ENCODE data around the gene INPP5F.

INPP5F gene, protein sequence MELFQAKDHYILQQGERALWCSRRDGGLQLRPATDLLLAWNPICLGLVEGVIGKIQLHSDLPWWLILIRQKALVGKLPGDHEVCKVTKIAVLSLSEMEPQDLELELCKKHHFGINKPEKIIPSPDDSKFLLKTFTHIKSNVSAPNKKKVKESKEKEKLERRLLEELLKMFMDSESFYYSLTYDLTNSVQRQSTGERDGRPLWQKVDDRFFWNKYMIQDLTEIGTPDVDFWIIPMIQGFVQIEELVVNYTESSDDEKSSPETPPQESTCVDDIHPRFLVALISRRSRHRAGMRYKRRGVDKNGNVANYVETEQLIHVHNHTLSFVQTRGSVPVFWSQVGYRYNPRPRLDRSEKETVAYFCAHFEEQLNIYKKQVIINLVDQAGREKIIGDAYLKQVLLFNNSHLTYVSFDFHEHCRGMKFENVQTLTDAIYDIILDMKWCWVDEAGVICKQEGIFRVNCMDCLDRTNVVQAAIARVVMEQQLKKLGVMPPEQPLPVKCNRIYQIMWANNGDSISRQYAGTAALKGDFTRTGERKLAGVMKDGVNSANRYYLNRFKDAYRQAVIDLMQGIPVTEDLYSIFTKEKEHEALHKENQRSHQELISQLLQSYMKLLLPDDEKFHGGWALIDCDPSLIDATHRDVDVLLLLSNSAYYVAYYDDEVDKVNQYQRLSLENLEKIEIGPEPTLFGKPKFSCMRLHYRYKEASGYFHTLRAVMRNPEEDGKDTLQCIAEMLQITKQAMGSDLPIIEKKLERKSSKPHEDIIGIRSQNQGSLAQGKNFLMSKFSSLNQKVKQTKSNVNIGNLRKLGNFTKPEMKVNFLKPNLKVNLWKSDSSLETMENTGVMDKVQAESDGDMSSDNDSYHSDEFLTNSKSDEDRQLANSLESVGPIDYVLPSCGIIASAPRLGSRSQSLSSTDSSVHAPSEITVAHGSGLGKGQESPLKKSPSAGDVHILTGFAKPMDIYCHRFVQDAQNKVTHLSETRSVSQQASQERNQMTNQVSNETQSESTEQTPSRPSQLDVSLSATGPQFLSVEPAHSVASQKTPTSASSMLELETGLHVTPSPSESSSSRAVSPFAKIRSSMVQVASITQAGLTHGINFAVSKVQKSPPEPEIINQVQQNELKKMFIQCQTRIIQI

DNA sequence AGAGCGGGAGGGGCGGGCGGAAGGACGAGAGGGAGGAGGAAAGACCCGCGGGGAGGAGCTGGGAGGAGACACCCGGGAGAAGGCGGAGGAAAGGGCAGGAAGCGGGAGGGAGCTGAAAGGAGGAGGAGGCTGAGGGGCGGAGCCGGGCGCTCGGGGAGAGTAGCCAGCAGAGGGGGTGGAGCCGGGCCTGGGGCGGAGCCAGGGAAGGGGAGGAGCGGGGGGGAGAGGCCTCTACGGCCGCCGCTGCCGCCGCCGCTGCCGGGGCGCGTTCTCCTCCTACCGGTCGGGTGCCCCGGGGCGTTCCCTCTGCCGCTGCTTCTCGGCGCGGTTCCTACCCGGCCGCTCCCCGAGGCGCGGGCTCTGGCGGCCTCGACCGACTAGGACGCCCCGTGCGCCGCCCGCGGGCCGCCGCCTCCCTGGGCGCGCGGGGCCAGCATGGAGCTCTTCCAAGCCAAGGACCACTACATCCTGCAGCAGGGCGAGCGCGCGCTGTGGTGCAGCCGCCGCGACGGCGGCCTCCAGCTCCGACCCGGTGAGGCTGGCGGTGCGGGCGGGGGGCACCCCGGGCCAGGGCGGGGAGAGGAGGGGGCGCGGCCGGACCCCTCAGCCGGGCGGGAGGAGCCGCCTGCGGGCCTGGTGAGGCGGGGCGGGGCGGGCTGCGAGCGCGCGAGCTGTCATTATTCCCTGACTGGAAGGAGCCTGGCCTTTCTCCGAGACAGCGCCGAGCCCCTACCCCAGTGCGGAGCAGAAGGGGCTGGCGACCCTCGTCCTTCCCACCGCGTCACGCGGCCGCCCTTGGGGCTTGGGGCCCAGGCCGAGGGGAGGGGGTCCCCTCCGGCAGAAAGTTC lies at the start of gene INPP5F:
TSS of gene INPP5F (plus strand) at position 223 of the 848 bp plus-strand sequence. CDS start at position 436, 213 bp downstream.
- DNase-seq = peak; percentile 93 to 100 (median 99)
- intact Hi-C loops (cut with DNase I) = loop anchor here (2.0 to 10.0 kb wide), 2 partner anchors 39 to 131 kb away; partner anchors contain the start of gene TIAL1

- DNase-seq = no peak
- intact Hi-C loops (cut with DNase I) = no loop called here
These were observed 48.7 kb upstream of the INPP5F start for GRCh38 chr10:119677126-119677525.

- no peak for DNase-seq
- intact Hi-C loops (cut with DNase I) = no loop called here
These were observed 47.7 kb upstream of the INPP5F start for GRCh38 chr10:119677904-119678755.

- DNase-seq = no peak
- intact Hi-C loops (cut with DNase I) = no loop called here
These were observed 46.4 kb upstream of the INPP5F start for GRCh38 chr10:119679480-119679829.

- no peak for DNase-seq
- intact Hi-C loops (cut with DNase I) = loop anchor here (10.0 kb wide), 1 partner anchor 75 kb away; no protein-coding TSS in a partner anchor
These were observed 45.8 kb upstream of the INPP5F start for GRCh38 chr10:119680050-119680449.

DNA sequence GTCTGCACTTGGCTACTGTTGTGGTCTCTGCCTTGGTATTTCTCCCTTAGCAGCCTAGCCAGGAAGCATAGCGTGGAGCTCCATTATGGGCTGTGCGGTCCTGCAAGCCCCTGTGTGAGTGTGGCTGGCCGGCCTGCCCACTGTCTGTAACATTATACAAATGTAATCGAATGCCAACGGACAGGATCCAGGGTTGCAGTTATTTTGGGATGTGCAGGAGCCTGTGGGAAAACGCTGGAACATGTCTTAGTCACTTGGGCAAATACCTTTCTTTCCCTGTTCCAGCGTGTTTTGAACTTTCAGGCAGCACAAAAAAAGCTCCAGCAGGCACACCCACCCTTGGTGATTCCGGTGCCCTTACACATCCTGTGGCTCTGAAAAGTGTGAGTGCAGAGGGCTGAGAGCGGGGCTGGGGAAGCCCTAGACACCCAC lies 45.2 kb upstream of the INPP5F start:
- peak in 26 of 42 donors; percentile 14 to 80 (median 42) for DNase-seq
- intact Hi-C loops (cut with DNase I) = loop anchor here (10.0 kb wide), 1 partner anchor 74 kb away; no protein-coding TSS in a partner anchor

DNA sequence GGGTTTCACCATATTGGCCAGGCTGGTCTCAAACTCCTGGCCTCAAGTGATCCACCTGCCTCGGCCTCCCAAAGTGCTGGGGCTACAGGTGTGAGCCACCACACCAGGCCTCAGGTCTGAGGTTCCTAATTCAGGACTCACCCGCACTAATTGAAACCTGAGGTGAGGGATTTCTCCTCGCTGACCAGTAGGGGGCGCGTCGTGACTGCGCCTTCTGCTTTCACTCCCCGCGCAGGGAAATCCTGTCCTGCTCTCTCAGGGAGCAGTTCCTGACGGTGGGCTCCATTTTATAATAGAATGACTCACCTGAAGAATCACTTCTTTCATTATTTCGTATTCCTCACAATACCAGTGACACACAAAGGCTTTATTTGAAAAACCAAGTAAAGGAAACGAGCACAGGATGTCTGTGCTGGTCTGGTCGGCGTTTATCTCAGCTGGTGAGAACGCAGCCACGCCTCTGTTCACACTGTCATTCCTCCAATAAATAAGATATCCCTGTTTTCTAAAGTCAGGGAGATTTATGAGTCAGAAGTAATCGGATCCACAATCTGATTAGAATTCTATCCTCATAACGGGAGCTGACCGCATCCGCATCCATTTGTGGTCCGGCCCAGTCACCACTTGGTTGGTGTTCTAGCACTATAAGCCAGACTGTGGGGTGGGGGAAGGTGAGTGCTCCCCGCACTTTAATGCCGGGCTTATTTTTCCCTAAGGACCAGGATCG lies 39.2 kb upstream of the INPP5F start:
- DNase-seq = peak; percentile 58 to 93 (median 84)
- intact Hi-C loops (cut with DNase I) = loop anchor here (2.0 to 10.0 kb wide), 3 partner anchors 40 to 171 kb away; partner anchors contain the start of gene INPP5F

GRCh38 chr10:119687192-119688032 lies 38.4 kb upstream of the INPP5F start:
- intact Hi-C loops (cut with DNase I) = loop anchor here (2.0 to 10.0 kb wide), 3 partner anchors 39 to 170 kb away; partner anchors contain the start of gene INPP5F
- peak in 7 of 42 donors; percentile 14 to 53 (median 30) for DNase-seq

DNA sequence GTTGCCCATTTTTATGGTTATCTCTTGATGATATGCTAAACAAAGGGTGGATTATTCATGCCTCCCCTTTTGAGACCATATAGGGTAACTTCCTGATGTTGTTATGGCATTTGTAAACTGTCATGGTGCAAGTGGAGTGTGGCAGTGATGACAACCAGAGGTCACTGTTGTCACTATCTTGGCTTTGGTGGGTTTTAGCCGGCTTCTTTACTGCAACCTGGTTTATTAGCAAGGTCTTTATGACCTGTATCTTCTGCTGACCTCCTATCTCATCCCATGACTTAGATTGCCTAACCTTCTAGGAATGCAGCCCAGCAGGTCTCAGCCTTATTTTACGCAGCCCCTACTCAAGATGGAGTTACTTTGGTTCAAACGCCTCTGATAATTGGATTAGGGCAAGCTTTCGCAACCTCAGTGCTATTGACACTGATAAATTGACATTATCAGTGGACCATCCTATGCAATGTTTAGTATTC lies 37.8 kb upstream of the INPP5F start:
- intact Hi-C loops (cut with DNase I) = loop anchor here (5.0 to 10.0 kb wide), 2 partner anchors 67 to 169 kb away; no protein-coding TSS in a partner anchor
- no peak for DNase-seq

DNA sequence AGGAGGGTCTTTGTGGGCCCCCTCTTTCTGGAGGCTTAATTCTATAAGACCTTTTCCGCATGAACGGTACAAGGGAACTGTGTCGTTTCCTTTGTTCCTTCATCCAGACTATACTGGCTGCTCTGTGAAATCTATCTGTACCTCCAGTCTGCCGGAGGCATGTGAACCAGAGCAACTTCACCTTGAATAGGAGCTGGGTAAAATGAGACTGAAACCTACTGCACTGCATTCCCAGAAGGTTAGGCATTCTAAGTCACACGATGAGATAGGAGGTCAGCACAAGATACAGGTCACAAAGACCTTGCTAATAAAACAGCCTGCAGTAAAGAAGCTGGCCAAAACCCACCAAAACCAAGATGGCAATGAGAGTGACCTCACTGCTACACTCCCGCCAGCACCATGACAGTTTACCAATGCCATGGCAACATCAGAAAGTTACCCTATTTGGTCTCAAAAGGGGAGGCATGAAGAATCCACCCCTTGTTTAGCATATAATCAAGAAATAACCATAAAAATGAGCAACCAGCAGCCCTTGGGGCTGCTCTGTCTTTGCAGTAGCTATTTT lies 36.8 kb upstream of the INPP5F start:
- intact Hi-C loops (cut with DNase I) = loop anchor here (5.0 to 10.0 kb wide), 2 partner anchors 66 to 168 kb away; no protein-coding TSS in a partner anchor
- no peak for DNase-seq

- DNase-seq = no peak
- intact Hi-C loops (cut with DNase I) = loop anchor here (10.0 kb wide), 1 partner anchor 643 kb away; no protein-coding TSS in a partner anchor
These were observed 34.1 kb upstream of the INPP5F start for GRCh38 chr10:119691726-119692125.

DNA sequence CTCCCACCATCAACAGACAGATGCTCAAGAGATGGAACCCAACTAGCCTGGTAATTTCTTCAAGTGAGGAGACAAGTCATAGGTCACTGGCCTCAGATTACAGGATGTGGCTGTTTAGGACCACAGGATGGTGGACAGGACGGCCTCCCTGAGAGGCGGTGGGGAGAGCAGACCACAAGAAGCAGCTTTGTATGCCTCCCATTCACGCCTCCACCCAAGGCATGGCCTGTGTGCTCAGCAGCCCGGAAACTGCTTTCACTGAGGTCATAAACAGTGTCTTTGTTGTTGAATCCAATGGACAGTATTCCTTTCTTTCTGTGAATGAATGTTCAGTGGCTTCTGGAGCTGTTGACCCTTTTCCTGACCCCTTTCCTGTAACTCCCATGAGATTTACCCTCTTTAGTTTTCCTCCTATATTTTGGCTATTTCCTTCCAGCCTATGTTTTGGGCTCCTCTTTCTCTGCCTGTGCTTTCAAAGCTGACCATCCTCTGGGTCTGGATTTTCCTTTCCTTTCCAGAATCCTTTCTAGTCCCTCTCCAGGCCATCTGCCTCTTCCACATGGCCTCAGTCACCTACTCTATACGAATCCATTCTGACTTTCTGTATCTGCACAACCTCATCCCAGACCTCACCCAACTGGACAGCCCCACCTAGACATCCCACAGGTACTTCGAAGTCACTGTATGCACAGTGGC lies 32.4 kb upstream of the INPP5F start:
- DNase-seq = peak in 31 of 42 donors; percentile 20 to 80 (median 53)

DNA sequence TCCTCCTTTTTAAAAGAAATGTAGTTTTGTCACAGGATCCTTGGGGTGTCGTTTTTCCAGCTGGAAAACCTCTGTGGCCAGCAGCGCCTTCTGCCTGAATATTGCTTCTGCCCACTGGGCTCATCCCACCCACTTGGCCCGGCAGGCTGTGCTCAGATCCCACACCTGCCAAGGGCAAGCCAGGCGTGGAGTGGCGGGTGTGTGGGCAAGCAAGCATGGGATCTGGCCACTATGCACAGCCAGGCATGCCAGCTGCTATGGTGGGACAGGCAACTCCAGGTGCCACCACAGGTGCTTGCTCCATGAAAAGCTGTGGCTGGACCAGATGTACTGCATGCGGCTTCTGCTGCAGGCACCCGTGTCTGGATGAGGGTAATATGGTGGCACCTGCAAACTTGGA lies 31.2 kb upstream of the INPP5F start:
- no peak for DNase-seq
- intact Hi-C loops (cut with DNase I) = loop anchor here (10.0 kb wide), 1 partner anchor 640 kb away; no protein-coding TSS in a partner anchor

More for the DNA sequence above, 32.4 kb upstream of the INPP5F start:
- intact Hi-C loops (cut with DNase I) = loop anchor here (10.0 kb wide), 1 partner anchor 641 kb away; no protein-coding TSS in a partner anchor

- intact Hi-C loops (cut with DNase I) = no loop called here
- DNase-seq = no peak
These were observed 25.4 kb upstream of the INPP5F start for GRCh38 chr10:119700321-119700954.
